Testis (tissue), 3 donors: Measurements from ENCODE around the gene SLC25A39. TPM values are rescaled to one million over a fixed set of nuclear protein-coding genes. Genes with fewer than 3 reads are reported as not detected.

ENCODE experiments used
- DNase-seq: peaks from one replicate; pipeline ENCODE4 v3.0.0-alpha.2; 2019
- H3K27ac ChIP-seq, 2 donors: fragments of 200-600 bp; sonication (generic); one replicate each; pipeline ENCODE4 v1.5.1; 2019
- H3K27me3 ChIP-seq: fragments of 200-600 bp; sonication (generic); one replicate; pipeline ENCODE4 v1.5.1; 2019
- H3K36me3 ChIP-seq: fragments of 200-600 bp; sonication (generic); one replicate; pipeline ENCODE4 v1.5.1; 2017; ENCODE audit warnings: low read depth; ENCODE audit errors: missing control alignments
- H3K4me1 ChIP-seq: fragments of 200-600 bp; sonication (generic); one replicate; pipeline ENCODE4 v1.5.1; 2019
- H3K4me3 ChIP-seq, 2 donors: fragments of 200-600 bp; sonication (generic); one replicate each; pipeline ENCODE4 v1.5.1; 2017 to 2019
- H3K9me3 ChIP-seq: fragments of 200-600 bp; sonication (generic); one replicate; pipeline ENCODE4 v1.5.1; 2017
- CTCF ChIP-seq, 3 experiments: fragments of 450-650 bp in 2 of 3; fragments of 200-600 bp in 1 of 3; sonication (generic) in 1 of 3; IDR thresholded peaks; one replicate each; pipeline ENCODE4 v1.5.1; 2016 to 2019; ENCODE audit warnings: antibody characterized with exemption in 3 of 3, mild to moderate bottlenecking in 2 of 3, moderate library complexity in 1 of 3
- POLR2A ChIP-seq: fragments of 450-650 bp; IDR thresholded peaks from one replicate; pipeline ENCODE4 v1.6.1; 2017; ENCODE audit warnings: antibody characterized with exemption, mild to moderate bottlenecking, moderate library complexity
- WGBS, 2 donors: methylation state at CpG; one replicate each; pipeline ENCODE4 v1.1.5; 2018; 5-methylcytosine and 5-hydroxymethylcytosine counted together
- intact Hi-C: fragments of 100-400 bp; cut with DNase I; formaldehyde crosslinking; loops from one replicate; pipeline ENCODE4 v1.15.1; 2023; ENCODE audit warnings: low total_unique reads
- polyA plus RNA-seq: library from polyadenylated mRNA; stranded (reverse); fragments of 350-450 nt; fragmentation: Illumina TruSeq; extraction: RNeasy Lipid Tissue Mini Kit (QIAGEN cat#74804); gene quantifications from one replicate; pipeline ENCODE4 v1.2.3, GENCODE V29; 2014; ENCODE audit warnings: low read depth, low replicate concordance; ENCODE audit not compliant: insufficient read depth
- small RNA-seq, 2 donors: library from RNA; depleted of rRNA; stranded (forward); fragments of <200 nt; gene quantifications; one replicate each; pipeline ENCODE3, GENCODE V24; 2016
- total RNA-seq, 2 donors: library from RNA; depleted of rRNA; stranded (reverse); fragments of >200 nt; gene quantifications; one replicate each; pipeline ENCODE4 v1.2.3, GENCODE V29; 2016

The SLC25A39 gene
- total and polyA plus RNA-seq, 3 donors from 2014 or later: 131 to 176 (median 141) TPM

GRCh38 chr17:44277976-44278375 is 46.6 kb downstream of the SLC25A39 start:
- no peak for DNase-seq
- H3K4me3 ChIP-seq: no peak overlapping the region
- WGBS, 2 donors: 61 to 77% methylated on average over 3 to 4 of the region's 4 CpGs
- H3K9me3 ChIP-seq: no peaks in the 10 kb centered on the region
- TF ChIP-seq CTCF (IDR thresholded peaks at IDR 0.05) (no peak), POLR2A (no peak)
- H3K27me3 ChIP-seq: no peaks in the 10 kb centered on the region
- intact Hi-C loops: no loop called here
- H3K36me3 ChIP-seq: no peaks in the 10 kb centered on the region
- peaks cover 24% of the 10 kb centered on the region for H3K4me1 ChIP-seq
- no peak overlapping the region for H3K27ac ChIP-seq

- intact Hi-C loops: no loop called here
- TF ChIP-seq POLR2A: no peak
- no peak for TF ChIP-seq CTCF (IDR thresholded peaks at IDR 0.05)
These were observed 51.0 kb downstream of the SLC25A39 start for GRCh38 chr17:44273607-44274006.

GRCh38 chr17:44272954-44273353 is 51.7 kb downstream of the SLC25A39 start:
- intact Hi-C loops: no loop called here

More at GRCh38 chr17:44273607-44274006, 51.0 kb downstream of the SLC25A39 start:
- no peak overlapping the region for H3K27ac ChIP-seq
- no peaks in the 10 kb centered on the region for H3K36me3 ChIP-seq
- H3K4me1 ChIP-seq: no peaks in the 10 kb centered on the region
- DNase-seq: no peak
- no peaks in the 10 kb centered on the region for H3K9me3 ChIP-seq
- H3K4me3 ChIP-seq: no peak overlapping the region
- no peaks in the 10 kb centered on the region for H3K27me3 ChIP-seq
- 92 to 94% methylated on average over 5 of the region's 5 CpGs for WGBS, 2 donors

GRCh38 chr17:44272321-44272951 is 52.2 kb downstream of the SLC25A39 start:
- Histone ChIP-seq H3K4me1 (no peaks in the 10 kb centered on the region), H3K27me3 (no peaks in the 10 kb centered on the region), H3K9me3 (no peaks in the 10 kb centered on the region), H3K36me3 (no peaks in the 10 kb centered on the region), H3K27ac (no peak overlapping the region), H3K4me3 (no peak overlapping the region)
- no peak for DNase-seq
- intact Hi-C loops: no loop called here
- 66% methylated on average over 12 to 13 of the region's 13 CpGs for WGBS, 2 donors
- no peak for TF ChIP-seq POLR2A

More at GRCh38 chr17:44272954-44273353, 51.7 kb downstream of the SLC25A39 start:
- no peak for TF ChIP-seq CTCF (IDR thresholded peaks at IDR 0.05)
- TF ChIP-seq POLR2A: no peak
- Histone ChIP-seq H3K27ac (no peak overlapping the region), H3K4me1 (no peaks in the 10 kb centered on the region), H3K27me3 (no peaks in the 10 kb centered on the region), H3K9me3 (no peaks in the 10 kb centered on the region), H3K36me3 (no peaks in the 10 kb centered on the region), H3K4me3 (no peak overlapping the region)
- WGBS, 2 donors: 78 to 86% methylated on average over 6 of the region's 6 CpGs
- no peak for DNase-seq

Small RNAs within 50 kb of the gene (small RNA-seq; reads per million reads assigned to genes)
- gene RF00012 (0 reads per million in 2 donors), gene RN7SL507P (0 reads per million in 2 donors), gene RNU6-453P (0 reads per million in 2 donors)

Other genes with a start within 250 kb of the SLC25A39 start
- gene HDAC5, start 201.2 kb downstream of the SLC25A39 start, total RNA-seq: 100 to 1,000 TPM in 1 of 2 donors, 10 to 100 TPM in 1; 94.1 to 141 TPM
- 43.3 TPM for gene HDAC5, start 201.2 kb downstream of the SLC25A39 start, polyA plus RNA-seq
- gene HROB, start 182.9 kb downstream of the SLC25A39 start, total RNA-seq: 10 to 100 TPM; 20.0 to 20.2 TPM
- gene HROB, start 182.9 kb downstream of the SLC25A39 start, polyA plus RNA-seq: 22.7 TPM
- gene ASB16, start 154.1 kb downstream of the SLC25A39 start, total RNA-seq: 1 to 10 TPM; 2.5 to 5.7 TPM
- gene ASB16, start 154.1 kb downstream of the SLC25A39 start, polyA plus RNA-seq: 0.86 TPM
- gene TMUB2, start 137.9 kb downstream of the SLC25A39 start, total RNA-seq: 10 to 100 TPM; 60.0 to 63.1 TPM
- 76.7 TPM for gene TMUB2, start 137.9 kb downstream of the SLC25A39 start, polyA plus RNA-seq
- 100 to 1,000 TPM; 100 to 101 TPM for gene ATXN7L3, start 124.9 kb downstream of the SLC25A39 start, total RNA-seq
- 76.5 TPM for gene ATXN7L3, start 124.9 kb downstream of the SLC25A39 start, polyA plus RNA-seq
- gene UBTF, start 105.1 kb downstream of the SLC25A39 start, total RNA-seq: 10 to 100 TPM; 69.6 to 78.7 TPM
- gene UBTF, start 105.1 kb downstream of the SLC25A39 start, polyA plus RNA-seq: 54.2 TPM
- gene SLC4A1, start 56.7 kb downstream of the SLC25A39 start, total RNA-seq: under 1 TPM; 0.37 to 0.71 TPM
- 0.12 TPM for gene SLC4A1, start 56.7 kb downstream of the SLC25A39 start, polyA plus RNA-seq
- gene RUNDC3A, start 16.2 kb downstream of the SLC25A39 start, total RNA-seq: 10 to 100 TPM; 14.6 to 53.1 TPM
- 17.5 TPM for gene RUNDC3A, start 16.2 kb downstream of the SLC25A39 start, polyA plus RNA-seq
- gene GRN, start 20.5 kb upstream of the SLC25A39 start, total RNA-seq: 100 to 1,000 TPM; 263 to 489 TPM
- 161 TPM for gene GRN, start 20.5 kb upstream of the SLC25A39 start, polyA plus RNA-seq
- 1 to 10 TPM; 2.0 to 3.6 TPM for gene FAM171A2, start 39.0 kb upstream of the SLC25A39 start, total RNA-seq
- 1.3 TPM for gene FAM171A2, start 39.0 kb upstream of the SLC25A39 start, polyA plus RNA-seq
- 1 to 10 TPM; 5.1 to 6.7 TPM for gene ITGA2B, start 64.8 kb upstream of the SLC25A39 start, total RNA-seq
- gene ITGA2B, start 64.8 kb upstream of the SLC25A39 start, polyA plus RNA-seq: 6.0 TPM
- 10 to 100 TPM; 69.2 to 70.0 TPM for gene GPATCH8, start 178.6 kb upstream of the SLC25A39 start, total RNA-seq
- 32.8 TPM for gene GPATCH8, start 178.6 kb upstream of the SLC25A39 start, polyA plus RNA-seq
- 1 to 10 TPM; 4.2 to 9.1 TPM for gene FZD2, start 232.7 kb upstream of the SLC25A39 start, total RNA-seq
- gene FZD2, start 232.7 kb upstream of the SLC25A39 start, polyA plus RNA-seq: 6.1 TPM